ENCODE data around the gene SMIM14.

DNA sequence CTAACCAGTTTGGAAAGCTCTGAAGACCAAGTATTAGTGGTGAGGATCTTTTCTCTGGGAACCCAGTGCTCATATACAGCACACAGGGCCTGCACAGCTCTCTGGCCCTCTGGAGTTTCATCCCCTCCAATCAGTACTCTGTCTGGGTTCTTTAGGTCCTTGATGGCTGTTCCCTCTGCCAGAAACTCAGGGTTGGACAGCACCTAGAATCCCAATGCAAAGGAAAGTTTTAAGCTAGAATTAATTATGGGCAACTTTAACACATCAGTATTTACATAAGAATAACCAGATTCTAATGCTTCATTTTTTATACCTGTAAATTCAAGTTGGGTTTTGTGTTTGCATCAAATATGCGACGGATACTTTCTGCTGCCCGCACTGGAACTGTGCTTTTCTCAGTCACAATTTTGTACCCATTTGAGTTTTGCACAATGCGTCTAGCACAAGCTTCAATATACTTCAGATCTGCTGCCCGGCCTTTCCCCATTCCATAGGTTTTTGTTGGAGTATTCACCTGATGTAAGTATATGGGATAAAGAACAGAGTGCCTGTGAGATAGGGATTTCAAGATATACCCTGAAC is 128.2 kb downstream of the SMIM14 start:
- TF ChIP-seq, protein P1, sequence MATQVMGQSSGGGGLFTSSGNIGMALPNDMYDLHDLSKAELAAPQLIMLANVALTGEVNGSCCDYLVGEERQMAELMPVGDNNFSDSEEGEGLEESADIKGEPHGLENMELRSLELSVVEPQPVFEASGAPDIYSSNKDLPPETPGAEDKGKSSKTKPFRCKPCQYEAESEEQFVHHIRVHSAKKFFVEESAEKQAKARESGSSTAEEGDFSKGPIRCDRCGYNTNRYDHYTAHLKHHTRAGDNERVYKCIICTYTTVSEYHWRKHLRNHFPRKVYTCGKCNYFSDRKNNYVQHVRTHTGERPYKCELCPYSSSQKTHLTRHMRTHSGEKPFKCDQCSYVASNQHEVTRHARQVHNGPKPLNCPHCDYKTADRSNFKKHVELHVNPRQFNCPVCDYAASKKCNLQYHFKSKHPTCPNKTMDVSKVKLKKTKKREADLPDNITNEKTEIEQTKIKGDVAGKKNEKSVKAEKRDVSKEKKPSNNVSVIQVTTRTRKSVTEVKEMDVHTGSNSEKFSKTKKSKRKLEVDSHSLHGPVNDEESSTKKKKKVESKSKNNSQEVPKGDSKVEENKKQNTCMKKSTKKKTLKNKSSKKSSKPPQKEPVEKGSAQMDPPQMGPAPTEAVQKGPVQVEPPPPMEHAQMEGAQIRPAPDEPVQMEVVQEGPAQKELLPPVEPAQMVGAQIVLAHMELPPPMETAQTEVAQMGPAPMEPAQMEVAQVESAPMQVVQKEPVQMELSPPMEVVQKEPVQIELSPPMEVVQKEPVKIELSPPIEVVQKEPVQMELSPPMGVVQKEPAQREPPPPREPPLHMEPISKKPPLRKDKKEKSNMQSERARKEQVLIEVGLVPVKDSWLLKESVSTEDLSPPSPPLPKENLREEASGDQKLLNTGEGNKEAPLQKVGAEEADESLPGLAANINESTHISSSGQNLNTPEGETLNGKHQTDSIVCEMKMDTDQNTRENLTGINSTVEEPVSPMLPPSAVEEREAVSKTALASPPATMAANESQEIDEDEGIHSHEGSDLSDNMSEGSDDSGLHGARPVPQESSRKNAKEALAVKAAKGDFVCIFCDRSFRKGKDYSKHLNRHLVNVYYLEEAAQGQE (IDR thresholded peaks at IDR 0.05; ENCODE audit: low read depth) = no peak
- TF ChIP-seq EGR1 (IDR thresholded peaks at IDR 0.05) = no peak
